ENCODE data around the gene ELF4. TPM values are rescaled to one million over a fixed set of nuclear protein-coding genes. Genes with fewer than 3 reads are reported as not detected.

The ELF4 gene
- total and polyA plus RNA-seq, 2 of the 13 experiments (the other 11 are each of a cell fraction or from before 2014, with no cell fraction given) = 1.3 to 2.6 TPM

- TF ChIP-seq DRAP1 (CRISPR knock-in tag; IDR thresholded peaks at IDR 0.05) (peak; percentile 77), ZNF574 (CRISPR knock-in tag; IDR thresholded peaks at IDR 0.05) (0 out of 2 replicates have a peak, but pooled peaks have one; percentile 11), PHF21A (CRISPR knock-in tag; IDR thresholded peaks at IDR 0.05) (peak; percentile 67; the same call in 1 of the 2 replicates), SALL1 (CRISPR knock-in tag; IDR thresholded peaks at IDR 0.05) (peak; percentile 41; the same call in 1 of the 2 replicates), ISL2 (CRISPR knock-in tag; IDR thresholded peaks at IDR 0.05) (0 out of 2 replicates have a peak, but pooled peaks have one; percentile 31), KDM6A (CRISPR knock-in tag; IDR thresholded peaks at IDR 0.05; ENCODE audit: low read depth) (peak; percentile 34; the same call in 1 of the 2 replicates), ZNF143 (CRISPR knock-in tag; IDR thresholded peaks at IDR 0.05) (0 out of 2 replicates have a peak, but pooled peaks have one; percentile 29), NFKB2 (CRISPR knock-in tag; IDR thresholded peaks at IDR 0.05; ENCODE audit: borderline replicate concordance) (peak; percentile 19; the same call in 1 of the 2 replicates), EP300 (IDR thresholded peaks at IDR 0.05; ENCODE audit: low read depth in 2 of 2, low read length in 2 of 2) (peak in 1 of 2 experiments; percentile 20; a peak in 1 of 4 replicates), EP300 (CRISPR knock-in tag; IDR thresholded peaks at IDR 0.05; ENCODE audit: borderline replicate concordance) (no peak), SOX5 (CRISPR knock-in tag; IDR thresholded peaks at IDR 0.05; ENCODE audit: borderline replicate concordance) (no peak), ONECUT2 (CRISPR knock-in tag; IDR thresholded peaks at IDR 0.05) (peak; percentile 87), ZNF501 (CRISPR knock-in tag; IDR thresholded peaks at IDR 0.05) (no peak), SIX1 (CRISPR knock-in tag; IDR thresholded peaks at IDR 0.05; ENCODE audit: borderline replicate concordance) (no peak), FOXA1 (IDR thresholded peaks at IDR 0.05) (no peak), FOXA1 (CRISPR knock-in tag; IDR thresholded peaks at IDR 0.05) (0 out of 2 replicates have a peak, but pooled peaks have one; percentile 27), ZFX (CRISPR knock-in tag; IDR thresholded peaks at IDR 0.05; ENCODE audit: low read depth) (peak; percentile 52), MAFK (conservative IDR thresholded peaks at IDR 0.05 in 1 of 2, IDR thresholded peaks at IDR 0.05 in 1 of 2; ENCODE audit: low read length in 2 of 2) (peak; percentile 86 to 88), ZNF10 (CRISPR knock-in tag; IDR thresholded peaks at IDR 0.05; ENCODE audit: borderline replicate concordance, low read depth) (no peak), HNF1A (IDR thresholded peaks at IDR 0.05; ENCODE audit: low read depth) (peak; percentile 31; the same call in 1 of the 2 replicates), HNF1A (CRISPR knock-in tag; IDR thresholded peaks at IDR 0.05; ENCODE audit: borderline replicate concordance) (peak; percentile 66; the same call in 1 of the 2 replicates)
These were observed 38.5 kb downstream of the ELF4 start (continued) for GRCh38 chrX:130071611-130072344.

All from HepG2 (cell line).